Stomach (tissue), 4 donors: ENCODE results near the gene MLLT10.

Source experiments
- CTCF ChIP-seq, 7 experiments: fragments of 450-650 bp in 4 of 7; fragments of 200-600 bp in 3 of 7; sonication (generic) in 3 of 7; IDR thresholded peaks; one replicate each; pipeline ENCODE4 v1.5.1; 2016 to 2019; ENCODE audit warnings: antibody characterized with exemption in 7 of 7, control low read depth in 2 of 7, mild to moderate bottlenecking in 1 of 7
- POLR2A ChIP-seq, 4 donors: fragments of 450-650 bp; IDR thresholded peaks; one replicate each; pipeline ENCODE4 v1.6.1; 2016; ENCODE audit warnings: antibody characterized with exemption in 4 of 4, control low read depth in 2 of 4, mild to moderate bottlenecking in 1 of 4, moderate library complexity in 1 of 4

GRCh38 chr10:21527598-21528235 is 6.3 kb upstream of the MLLT10 start:
- TF ChIP-seq POLR2A (IDR thresholded peaks at IDR 0.05): no peak
- no peak for TF ChIP-seq CTCF (IDR thresholded peaks at IDR 0.05)
